ENCODE results near the gene TRHDE.

GRCh38 chr12:72468505-72468904 is 196.3 kb downstream of the TRHDE start:
- TF ChIP-seq CTCF (IDR thresholded peaks at IDR 0.05; ENCODE audit: low read length): no peak
- TF ChIP-seq EZH2 (IDR thresholded peaks at IDR 0.05; ENCODE audit: borderline replicate concordance, low read length): no peak

All from OCI-LY1 (cell line).